Measurements from ENCODE around the gene OXCT2. TPM values are rescaled to one million over a fixed set of nuclear protein-coding genes. Genes with fewer than 3 reads are reported as not detected.

The OXCT2 gene
- total and polyA plus RNA-seq, 8 donors: 0.55 to 2.3 (median 0.97) TPM

GRCh38 chr1:39754906-39755504 lies 16.1 kb downstream of the OXCT2 start:
- Histone ChIP-seq H3K27ac (no peak overlapping the region), H3K4me1 (no peaks in the 10 kb centered on the region), H3K36me3 (peaks cover 8 to 61% (median 35%) of the 10 kb centered on the region in 3 donors), H3K4me3 (no peak overlapping the region), H3K9me3 (no peaks in the 10 kb centered on the region), H3K27me3 (no peaks in the 10 kb centered on the region)
- 83 to 92% methylated on average over 2 of the region's 2 CpGs for WGBS, 2 donors
- no peak for TF ChIP-seq CTCF (IDR thresholded peaks at IDR 0.05)
- intact Hi-C loops (cut with DNase I): no loop called here
- no peak for FAIRE-seq
- DNase-seq: no peak
- ATAC-seq: peak in 1 of 4 donors; percentile 43

- FAIRE-seq (no peak), DNase-seq (no peak), ATAC-seq (peak in 2 of 4 donors; percentile 22 to 25)
- intact Hi-C loops (cut with DNase I): no loop called here
- Histone ChIP-seq H3K4me1 (no peaks in the 10 kb centered on the region), H3K27ac (no peak overlapping the region), H3K9me3 (no peaks in the 10 kb centered on the region), H3K36me3 (peaks cover 8 to 67% (median 38%) of the 10 kb centered on the region in 3 donors), H3K27me3 (no peaks in the 10 kb centered on the region), H3K4me3 (no peak overlapping the region)
- no peak for TF ChIP-seq CTCF (IDR thresholded peaks at IDR 0.05)
- 50 to 63% methylated on average over 2 of the region's 2 CpGs for WGBS, 2 donors
Measured at GRCh38 chr1:39754026-39754570, 17.1 kb downstream of the OXCT2 start.

GRCh38 chr1:39753132-39754025 lies 17.8 kb downstream of the OXCT2 start:
- H3K27me3 ChIP-seq: no peaks in the 10 kb centered on the region
- intact Hi-C loops (cut with DNase I): no loop called here
- ATAC-seq: peak in 2 of 4 donors; percentile 11 to 13
- no peak overlapping the region for H3K4me3 ChIP-seq
- no peaks in the 10 kb centered on the region for H3K4me1 ChIP-seq
- no peak overlapping the region for H3K27ac ChIP-seq
- FAIRE-seq: no peak
- no peaks in the 10 kb centered on the region for H3K9me3 ChIP-seq
- TF ChIP-seq CTCF (IDR thresholded peaks at IDR 0.05): no peak
- WGBS, 2 donors: 91 to 92% methylated on average over 16 of the region's 16 CpGs
- DNase-seq: no peak
- H3K36me3 ChIP-seq: peaks cover 8 to 70% (median 45%) of the 10 kb centered on the region in 3 donors

GRCh38 chr1:39752703-39753102 lies 18.4 kb downstream of the OXCT2 start:
- no peak overlapping the region for H3K27ac ChIP-seq
- DNase-seq (no peak), ATAC-seq (no peak), FAIRE-seq (no peak)
- peaks cover 8 to 75% (median 51%) of the 10 kb centered on the region in 3 donors for H3K36me3 ChIP-seq
- H3K27me3 ChIP-seq: no peaks in the 10 kb centered on the region
- H3K9me3 ChIP-seq: no peaks in the 10 kb centered on the region
- H3K4me3 ChIP-seq: no peak overlapping the region
- no peaks in the 10 kb centered on the region for H3K4me1 ChIP-seq
- 86 to 89% methylated on average over 6 of the region's 6 CpGs for WGBS, 2 donors
- intact Hi-C loops (cut with DNase I): no loop called here
- TF ChIP-seq CTCF (IDR thresholded peaks at IDR 0.05): no peak

Measured in pancreas (tissue), 10 donors.